ENCODE results near the gene RAD51B. TPM values are rescaled to one million over a fixed set of nuclear protein-coding genes. Genes with fewer than 3 reads are reported as not detected.
"Not testable (repeated sequence)": the region's sequence is repeated elsewhere in the genome, so short reads cannot be mapped to it uniquely, and the experiment has no call there.

Gene RAD51B
- total RNA-seq, 2 donors from 2014 or later: 22.8 to 33.8 TPM

DNA sequence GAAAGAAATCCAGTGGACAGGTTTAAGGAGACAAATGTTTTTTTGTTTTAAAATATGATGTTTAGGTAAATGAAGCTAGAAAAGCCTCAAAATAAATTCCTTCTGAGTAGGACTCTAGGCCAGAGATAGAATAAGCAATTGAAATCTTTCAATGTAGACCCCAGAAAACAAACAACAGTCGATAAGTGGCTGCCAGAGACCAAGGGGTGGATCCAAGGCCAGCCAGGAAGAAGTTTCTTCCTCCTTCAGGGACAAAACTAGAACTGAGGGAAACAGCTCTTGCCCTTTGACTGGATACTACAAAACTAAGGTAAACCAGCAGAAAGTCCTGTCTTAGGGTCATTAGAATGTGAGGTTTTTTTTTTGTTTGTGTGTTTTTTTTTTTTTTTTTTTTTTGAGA lies 481.6 kb downstream of the RAD51B start:
- peaks cover 40% of the 10 kb centered on the region for H3K9me3 ChIP-seq (ENCODE audit: control insufficient read depth, low read length)
- Mint-ChIP-seq H3K36me3 (ENCODE audit: low read depth) (peaks cover 24% of the 10 kb centered on the region), H3K27me3 (ENCODE audit: insufficient read depth) (peaks cover 2% of the 10 kb centered on the region), H3K4me1 (peaks cover 6% of the 10 kb centered on the region), H3K9me3 (peaks cover 51% of the 10 kb centered on the region), H3K27ac (no peak overlapping the region), H3K4me3 (no peak overlapping the region)
- TF ChIP-seq, protein P1, sequence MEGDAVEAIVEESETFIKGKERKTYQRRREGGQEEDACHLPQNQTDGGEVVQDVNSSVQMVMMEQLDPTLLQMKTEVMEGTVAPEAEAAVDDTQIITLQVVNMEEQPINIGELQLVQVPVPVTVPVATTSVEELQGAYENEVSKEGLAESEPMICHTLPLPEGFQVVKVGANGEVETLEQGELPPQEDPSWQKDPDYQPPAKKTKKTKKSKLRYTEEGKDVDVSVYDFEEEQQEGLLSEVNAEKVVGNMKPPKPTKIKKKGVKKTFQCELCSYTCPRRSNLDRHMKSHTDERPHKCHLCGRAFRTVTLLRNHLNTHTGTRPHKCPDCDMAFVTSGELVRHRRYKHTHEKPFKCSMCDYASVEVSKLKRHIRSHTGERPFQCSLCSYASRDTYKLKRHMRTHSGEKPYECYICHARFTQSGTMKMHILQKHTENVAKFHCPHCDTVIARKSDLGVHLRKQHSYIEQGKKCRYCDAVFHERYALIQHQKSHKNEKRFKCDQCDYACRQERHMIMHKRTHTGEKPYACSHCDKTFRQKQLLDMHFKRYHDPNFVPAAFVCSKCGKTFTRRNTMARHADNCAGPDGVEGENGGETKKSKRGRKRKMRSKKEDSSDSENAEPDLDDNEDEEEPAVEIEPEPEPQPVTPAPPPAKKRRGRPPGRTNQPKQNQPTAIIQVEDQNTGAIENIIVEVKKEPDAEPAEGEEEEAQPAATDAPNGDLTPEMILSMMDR (conservative IDR thresholded peaks at IDR 0.05): no peak
- no peaks in the 10 kb centered on the region for H3K27me3 ChIP-seq (ENCODE audit: control insufficient read depth, insufficient read depth, low read length, poor library complexity, severe bottlenecking)
- H3K36me3 ChIP-seq (ENCODE audit: control insufficient read depth, insufficient read depth, low read length): no peaks in the 10 kb centered on the region
- no peak for DNase-seq
- no peak overlapping the region for H3K9ac ChIP-seq (ENCODE audit: extremely low read depth, low read length, poor library complexity, severe bottlenecking)
- H3K4me3 ChIP-seq (ENCODE audit: low read length): no peak overlapping the region
- WGBS, 2 experiments (ENCODE audit: insufficient coverage in 1 of 2, insufficient read length in 1 of 2): 85% methylated on average over 1 of the region's 1 CpG; no CpG with 5 or more reads in 1 of the 2 experiments
- no peak overlapping the region for H3K27ac ChIP-seq (ENCODE audit: low read depth, low read length)
- no peaks in the 10 kb centered on the region for H3K4me1 ChIP-seq (ENCODE audit: control insufficient read depth, insufficient read depth, low read length)

DNA sequence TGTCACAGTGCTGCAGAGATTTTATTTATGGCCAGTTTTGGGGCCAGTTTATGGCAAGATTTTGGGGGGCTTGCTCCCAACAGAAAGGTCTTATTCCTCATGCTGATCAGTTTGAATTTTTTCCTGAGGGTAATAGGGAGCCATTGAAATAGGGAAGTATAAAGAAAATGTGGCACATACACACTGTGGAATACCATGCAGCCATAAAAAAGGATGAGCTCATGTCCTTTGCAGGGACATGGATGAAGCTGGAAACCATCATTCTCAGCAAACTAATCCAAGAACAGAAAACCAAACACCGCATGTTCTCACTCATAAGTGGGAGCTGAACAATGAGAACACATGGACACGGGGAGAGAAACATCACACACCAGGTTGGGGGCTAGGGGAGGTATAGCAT lies 483.4 kb downstream of the RAD51B start:
- not testable (repeated sequence) for H3K4me1 Mint-ChIP-seq; H3K4me3 Mint-ChIP-seq; H3K36me3 ChIP-seq (ENCODE audit: control insufficient read depth, insufficient read depth, low read length); H3K27me3 Mint-ChIP-seq (ENCODE audit: insufficient read depth); H3K27ac ChIP-seq (ENCODE audit: low read depth, low read length); H3K4me1 ChIP-seq (ENCODE audit: control insufficient read depth, insufficient read depth, low read length); H3K27ac Mint-ChIP-seq; H3K9ac ChIP-seq (ENCODE audit: extremely low read depth, low read length, poor library complexity, severe bottlenecking); H3K4me3 ChIP-seq (ENCODE audit: low read length); H3K27me3 ChIP-seq (ENCODE audit: control insufficient read depth, insufficient read depth, low read length, poor library complexity, severe bottlenecking); DNase-seq
- Mint-ChIP-seq H3K9me3 (peaks cover 51% of the 10 kb centered on the region), H3K36me3 (ENCODE audit: low read depth) (peaks cover 23% of the 10 kb centered on the region)
- 80 to 92% methylated on average over 1 to 2 of the region's 2 CpGs for WGBS, 2 experiments (ENCODE audit: insufficient coverage in 1 of 2, insufficient read length in 1 of 2)
- H3K9me3 ChIP-seq (ENCODE audit: control insufficient read depth, low read length): peaks cover 40% of the 10 kb centered on the region

DNA sequence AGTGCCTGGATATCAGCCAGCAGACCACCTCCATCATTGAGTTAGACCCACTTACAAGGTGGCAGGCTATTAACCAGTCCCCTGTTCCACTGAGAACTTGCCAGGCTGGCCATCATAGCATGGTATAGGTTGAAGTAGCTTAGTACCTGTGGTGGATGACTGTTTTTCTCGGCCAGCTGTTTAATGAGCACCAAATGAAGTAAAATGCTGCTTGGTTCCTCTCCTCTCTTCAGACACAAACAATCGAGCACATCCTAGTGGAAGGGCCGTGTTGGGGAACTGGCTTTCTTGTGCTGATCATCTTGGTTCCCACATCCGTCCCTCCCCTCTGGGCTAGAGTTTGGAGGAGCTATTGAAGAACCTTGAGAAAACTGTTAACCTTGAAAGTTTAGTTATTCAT lies 486.2 kb downstream of the RAD51B start:
- Histone ChIP-seq H3K4me3 (ENCODE audit: low read length) (no peak overlapping the region), H3K27ac (ENCODE audit: low read depth, low read length) (no peak overlapping the region), H3K36me3 (ENCODE audit: control insufficient read depth, insufficient read depth, low read length) (no peaks in the 10 kb centered on the region), H3K4me1 (ENCODE audit: control insufficient read depth, insufficient read depth, low read length) (no peaks in the 10 kb centered on the region), H3K27me3 (ENCODE audit: control insufficient read depth, insufficient read depth, low read length, poor library complexity, severe bottlenecking) (no peaks in the 10 kb centered on the region), H3K9ac (ENCODE audit: extremely low read depth, low read length, poor library complexity, severe bottlenecking) (no peak overlapping the region), H3K9me3 (ENCODE audit: control insufficient read depth, low read length) (peaks cover 22% of the 10 kb centered on the region)
- no peaks in the 10 kb centered on the region for H3K27me3 Mint-ChIP-seq (ENCODE audit: insufficient read depth)
- H3K36me3 Mint-ChIP-seq (ENCODE audit: low read depth): peaks cover 17% of the 10 kb centered on the region
- WGBS, 2 experiments (ENCODE audit: insufficient coverage in 1 of 2, insufficient read length in 1 of 2): 94% methylated on average over 4 of the region's 4 CpGs; no CpG with 5 or more reads in 1 of the 2 experiments
- H3K27ac Mint-ChIP-seq: no peak overlapping the region
- no peaks in the 10 kb centered on the region for H3K4me1 Mint-ChIP-seq
- TF ChIP-seq, protein P1 (conservative IDR thresholded peaks at IDR 0.05): no peak
- no peak for DNase-seq
- peaks cover 30% of the 10 kb centered on the region for H3K9me3 Mint-ChIP-seq
- H3K4me3 Mint-ChIP-seq: no peak overlapping the region

All from endodermal cell (in vitro differentiated cells).